DLD1 (cell line): ENCODE results near the gene RBM10.

ENCODE experiments used
- in situ Hi-C: cut with HindIII; loops from 2 replicates; pipeline ENCODE4 v1.10.0; 2017; ENCODE audit warnings: low sequenced_read_pairs

RBM10 gene

GRCh38 chrX:47148946-47149345 is 3.9 kb downstream of the RBM10 start:
- in situ Hi-C loops, result no loop called here

GRCh38 chrX:47151435-47151834 is 6.4 kb downstream of the RBM10 start:
- in situ Hi-C loops, result no loop called here

GRCh38 chrX:47156611-47157520 is 11.8 kb downstream of the RBM10 start:
- in situ Hi-C loops, result no loop called here

DNA sequence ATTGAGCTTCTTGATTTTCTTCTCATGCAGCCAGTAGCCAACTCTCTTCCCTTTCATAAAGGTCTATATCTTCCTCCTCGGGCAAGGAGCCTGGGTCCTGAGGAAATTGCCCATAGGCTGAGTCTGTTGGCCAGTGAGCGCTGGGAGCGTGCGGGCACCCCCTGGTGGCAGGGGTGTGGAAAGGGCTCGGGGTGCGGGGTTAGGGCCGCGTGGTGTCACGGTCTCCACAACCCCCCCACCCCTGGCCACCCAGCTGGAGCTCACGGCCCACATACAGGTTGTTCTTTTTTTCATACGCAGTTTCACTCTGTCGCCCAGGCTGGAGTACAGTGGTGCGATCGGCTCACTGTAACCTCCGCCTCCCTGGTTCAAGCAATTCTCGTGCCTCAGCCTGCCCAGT is 13.1 kb downstream of the RBM10 start:
- in situ Hi-C loops, result no loop called here

DNA sequence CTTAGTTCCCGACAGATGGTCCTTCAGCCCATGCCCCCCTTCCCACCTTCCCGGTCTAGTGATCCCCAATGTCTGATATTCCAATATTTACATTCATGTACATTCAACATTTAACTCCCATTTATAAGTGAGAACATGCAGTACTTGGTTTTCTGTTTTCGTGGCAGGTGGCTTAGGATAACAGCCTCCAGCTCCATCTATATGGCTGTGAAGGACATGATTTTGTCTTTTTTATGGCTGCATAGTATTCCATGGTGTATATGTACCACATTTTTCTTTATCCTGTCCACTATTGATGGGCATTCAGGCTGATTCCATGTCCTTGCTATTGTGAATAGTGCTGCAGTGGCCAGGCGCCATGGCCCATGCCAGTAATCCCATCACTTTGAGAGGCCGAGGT is 13.8 kb downstream of the RBM10 start:
- in situ Hi-C loops, result no loop called here

DNA sequence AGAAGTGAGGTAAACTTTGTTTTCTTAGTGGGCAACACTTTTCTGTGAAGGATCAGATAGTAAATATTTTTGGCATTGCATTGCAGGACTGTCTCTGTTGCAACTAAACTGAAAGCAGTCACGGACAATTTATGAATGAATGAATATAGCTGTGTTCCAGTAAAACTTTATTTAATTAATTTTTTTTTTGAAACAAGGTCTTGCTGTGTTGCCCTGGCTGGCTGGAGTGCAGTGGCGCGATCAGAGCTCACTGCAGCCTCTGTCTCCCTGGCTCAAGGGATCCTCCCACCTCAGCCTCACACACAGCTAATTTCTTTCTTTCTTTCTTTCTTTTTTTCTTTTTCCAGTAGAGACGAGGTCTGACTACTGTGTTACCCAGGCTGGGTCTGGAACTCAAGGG is 15.8 kb downstream of the RBM10 start:
- in situ Hi-C loops, result no loop called here

- in situ Hi-C loops, result no loop called here
Observed at GRCh38 chrX:47162927-47163583, 18.0 kb downstream of the RBM10 start.

GRCh38 chrX:47164420-47164819 is 19.4 kb downstream of the RBM10 start:
- in situ Hi-C loops, result no loop called here

DNA sequence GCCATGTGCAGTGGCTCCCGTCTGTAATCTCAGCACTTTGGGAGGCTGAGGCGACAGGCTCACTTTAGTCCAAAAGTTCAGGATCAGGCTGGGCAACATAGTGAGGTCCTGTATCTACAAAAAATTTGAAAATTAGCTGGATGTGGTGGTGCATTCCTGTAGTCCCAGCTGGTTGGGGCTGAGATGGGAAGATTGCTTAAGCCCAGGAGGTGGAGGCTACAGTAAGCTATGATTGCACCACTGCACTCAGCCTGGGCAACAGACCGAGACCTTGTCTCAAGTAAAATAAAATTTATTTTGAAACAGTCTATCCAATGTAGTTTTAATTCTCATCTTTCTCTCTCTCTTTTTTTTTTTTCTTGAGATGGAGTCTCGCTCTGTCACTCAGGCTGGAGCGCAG is 21.1 kb downstream of the RBM10 start:
- in situ Hi-C loops, result no loop called here

DNA sequence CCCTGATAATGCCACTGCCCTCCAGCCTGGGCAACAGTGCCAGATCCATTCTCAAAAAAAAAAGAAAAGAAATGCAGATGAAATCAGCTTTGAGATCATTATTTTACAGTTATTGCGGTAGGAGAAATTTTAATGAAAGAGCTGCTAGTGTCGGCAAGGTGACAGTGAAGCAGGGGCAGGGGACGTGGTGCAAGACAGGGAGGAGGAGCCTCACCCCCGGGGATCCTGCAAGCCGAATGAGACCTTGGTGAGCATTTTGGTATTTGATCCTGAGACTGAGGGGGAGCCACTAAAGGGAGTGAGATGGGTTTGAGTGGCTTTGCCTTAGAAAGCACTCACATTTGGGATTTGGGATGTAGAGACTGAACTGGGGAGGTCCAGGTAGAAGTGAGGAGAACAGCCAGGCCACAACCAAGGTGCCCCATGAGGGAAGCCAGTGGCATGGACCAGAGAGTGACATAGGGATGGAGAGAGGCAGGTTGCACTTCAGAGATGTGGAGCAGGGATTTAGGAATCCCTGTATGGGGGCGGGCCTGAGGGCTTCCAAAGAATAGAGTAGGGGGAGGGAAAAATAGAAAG is 23.6 kb downstream of the RBM10 start:
- in situ Hi-C loops, result no loop called here

DNA sequence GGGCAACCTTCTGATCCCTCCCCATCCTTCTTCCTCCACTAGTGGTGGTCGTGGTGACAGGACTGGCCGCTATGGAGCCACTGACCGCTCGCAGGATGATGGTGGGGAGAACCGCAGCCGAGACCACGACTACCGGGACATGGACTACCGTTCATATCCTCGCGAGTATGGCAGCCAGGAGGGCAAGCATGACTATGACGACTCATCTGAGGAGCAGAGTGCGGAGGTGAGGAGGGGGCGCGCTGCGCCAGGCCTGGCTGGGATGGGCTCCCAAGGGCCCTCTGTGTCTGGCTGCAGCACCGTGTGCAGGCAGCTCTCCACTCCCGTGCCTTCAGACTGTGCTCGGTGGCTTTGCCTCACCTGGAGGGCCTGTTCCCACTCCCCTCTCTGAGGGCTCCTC is 24.3 kb downstream of the RBM10 start:
- in situ Hi-C loops, result no loop called here

DNA sequence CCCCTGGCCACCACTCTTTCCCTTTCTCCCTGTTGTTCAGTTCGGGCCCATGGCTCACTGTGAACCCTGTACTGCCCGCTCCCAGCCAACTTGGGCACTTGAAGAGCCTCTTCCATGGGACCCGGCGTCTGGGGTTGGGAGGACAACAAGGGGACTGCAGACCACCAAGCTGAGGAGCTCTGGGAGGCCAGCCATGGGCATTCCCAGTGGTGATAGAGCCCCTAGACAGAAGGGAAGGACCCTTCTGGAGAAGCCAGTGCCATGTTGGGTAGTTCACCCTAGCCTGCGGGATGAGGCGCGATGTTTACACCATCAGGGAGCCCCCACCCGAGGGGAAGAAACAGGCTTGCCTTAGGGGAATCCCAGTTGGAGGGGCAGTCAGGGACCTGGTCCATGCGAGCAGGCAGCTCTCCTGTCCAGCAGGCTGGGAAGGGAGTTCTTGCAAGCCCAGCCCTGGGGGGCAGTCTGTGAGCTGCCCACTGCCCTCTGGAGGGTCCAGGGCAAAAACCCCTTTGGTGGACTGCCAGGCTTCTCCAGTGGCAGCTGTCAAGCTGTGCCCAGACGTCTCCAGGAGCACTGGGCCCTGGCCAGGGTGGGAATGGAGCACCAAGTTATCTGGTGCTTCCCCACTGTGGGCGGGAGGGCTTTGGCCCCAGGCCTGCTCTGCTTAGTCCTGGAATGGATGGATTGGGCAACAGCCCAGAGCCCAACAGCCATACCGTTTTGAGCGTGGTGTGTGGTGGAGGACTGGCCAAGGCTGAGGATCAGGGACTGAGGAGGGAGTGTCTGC is 24.9 kb downstream of the RBM10 start:
- in situ Hi-C loops, result no loop called here

DNA sequence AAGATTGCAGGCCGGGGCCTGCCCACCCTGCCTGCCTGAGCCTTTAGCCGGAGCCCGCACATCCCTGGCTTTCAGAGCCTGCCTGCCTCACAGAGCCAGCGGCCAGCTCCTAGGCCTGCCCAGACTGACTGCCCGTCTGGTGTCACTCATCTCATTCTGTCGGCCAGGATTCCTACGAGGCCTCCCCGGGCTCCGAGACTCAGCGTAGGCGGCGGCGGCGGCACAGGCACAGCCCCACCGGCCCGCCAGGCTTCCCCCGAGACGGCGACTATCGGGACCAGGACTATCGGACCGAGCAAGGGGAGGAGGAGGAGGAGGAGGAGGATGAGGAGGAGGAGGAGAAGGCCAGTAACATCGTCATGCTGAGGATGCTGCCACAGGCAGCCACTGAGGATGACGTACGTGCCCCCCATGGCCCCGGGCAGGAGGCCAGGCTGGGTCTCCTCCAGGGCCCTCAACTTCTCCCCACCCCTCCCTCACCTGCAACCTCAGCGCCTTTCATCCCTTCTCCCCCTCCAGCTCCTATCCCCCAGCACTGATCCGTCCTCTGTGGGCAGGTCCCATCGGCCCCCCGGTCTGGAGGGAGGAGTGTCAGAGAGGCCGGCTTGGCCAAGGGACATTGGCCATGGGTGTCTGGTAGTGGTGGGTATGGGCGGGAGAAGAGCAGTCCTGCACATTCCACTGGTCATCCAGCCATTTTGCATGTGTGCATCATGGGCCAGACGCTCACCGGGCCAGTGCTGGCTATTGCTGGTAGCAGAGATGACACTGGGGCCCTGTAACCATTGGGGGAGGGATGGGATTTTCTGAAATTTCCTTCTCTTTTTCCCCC is 26.1 kb downstream of the RBM10 start:
- in situ Hi-C loops, result no loop called here

DNA sequence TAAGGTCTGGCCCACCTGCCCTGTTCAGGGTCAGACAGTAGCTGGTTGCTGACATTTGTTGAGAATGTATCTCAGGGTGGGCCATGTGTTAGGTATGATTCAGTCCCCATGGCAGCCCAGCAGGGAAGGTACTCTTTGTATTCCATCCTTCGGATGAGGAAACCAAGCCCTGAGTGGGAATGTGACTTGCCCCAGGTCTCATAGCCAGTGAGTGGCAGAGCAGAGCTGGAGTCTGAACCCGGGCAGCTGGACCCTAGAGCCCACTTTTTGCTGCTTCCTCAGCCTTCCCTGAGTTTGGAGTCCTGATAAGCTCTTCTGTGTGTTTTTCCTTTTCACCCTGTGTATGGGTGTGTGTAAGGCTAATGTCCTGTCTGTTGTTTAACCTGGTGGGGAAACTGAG is 27.0 kb downstream of the RBM10 start:
- in situ Hi-C loops, result no loop called here

GRCh38 chrX:47172549-47172948 is 27.5 kb downstream of the RBM10 start:
- in situ Hi-C loops, result no loop called here

- in situ Hi-C loops, result no loop called here
Observed at GRCh38 chrX:47172971-47173792, 28.2 kb downstream of the RBM10 start.

- in situ Hi-C loops, result no loop called here
Observed at GRCh38 chrX:47174376-47174775, 29.4 kb downstream of the RBM10 start.

GRCh38 chrX:47174846-47175587 is 30.0 kb downstream of the RBM10 start:
- in situ Hi-C loops, result no loop called here

- in situ Hi-C loops, result no loop called here
Observed at GRCh38 chrX:47175588-47175980, 30.6 kb downstream of the RBM10 start.
